ENCODE results near the gene UBAC2. TPM values are rescaled to one million over a fixed set of nuclear protein-coding genes. Genes with fewer than 3 reads are reported as not detected.
A peak's percentile ranks its signal among the peaks of the same experiment; 100 is the strongest.

Gene UBAC2
- total RNA-seq, 1 donor from 2014 or later, result 59.8 TPM

GRCh38 chr13:99433543-99434075 is 233.0 kb downstream of the UBAC2 start:
- Mint-ChIP-seq H3K27me3 (ENCODE audit: low read depth) (peaks cover 7% of the 10 kb centered on the region), H3K4me1 (peaks cover 22% of the 10 kb centered on the region), H3K27ac (ENCODE audit: unreplicated experiment) (no peak overlapping the region), H3K36me3 (ENCODE audit: low read depth) (no peaks in the 10 kb centered on the region), H3K9me3 (no peaks in the 10 kb centered on the region), H3K4me3 (no peak overlapping the region)
- DNase-seq (ENCODE audit: low read depth, low spot score), result no peak
- TF ChIP-seq CTCF (conservative IDR thresholded peaks at IDR 0.05), result no peak

- no peaks in the 10 kb centered on the region for H3K36me3 Mint-ChIP-seq (ENCODE audit: low read depth)
- no peak for DNase-seq (ENCODE audit: low read depth, low spot score)
- H3K27ac Mint-ChIP-seq (ENCODE audit: unreplicated experiment), result no peak overlapping the region
- peaks cover 22% of the 10 kb centered on the region for H3K4me1 Mint-ChIP-seq
- H3K27me3 Mint-ChIP-seq (ENCODE audit: low read depth), result peaks cover 12% of the 10 kb centered on the region
- no peaks in the 10 kb centered on the region for H3K9me3 Mint-ChIP-seq
- H3K4me3 Mint-ChIP-seq, result no peak overlapping the region
- peak; percentile 25 for TF ChIP-seq CTCF (conservative IDR thresholded peaks at IDR 0.05)
Measured at GRCh38 chr13:99434258-99434788, 233.7 kb downstream of the UBAC2 start.

- H3K27ac Mint-ChIP-seq (ENCODE audit: unreplicated experiment), result no peak overlapping the region
- H3K4me1 Mint-ChIP-seq, result peaks cover 22% of the 10 kb centered on the region
- no peaks in the 10 kb centered on the region for H3K9me3 Mint-ChIP-seq
- no peak overlapping the region for H3K4me3 Mint-ChIP-seq
- no peak for DNase-seq (ENCODE audit: low read depth, low spot score)
- H3K27me3 Mint-ChIP-seq (ENCODE audit: low read depth), result peaks cover 20% of the 10 kb centered on the region
- TF ChIP-seq CTCF (conservative IDR thresholded peaks at IDR 0.05), result no peak
- no peaks in the 10 kb centered on the region for H3K36me3 Mint-ChIP-seq (ENCODE audit: low read depth)
Measured at GRCh38 chr13:99435116-99435515, 234.5 kb downstream of the UBAC2 start.

GRCh38 chr13:99435998-99436397 is 235.3 kb downstream of the UBAC2 start:
- H3K4me3 Mint-ChIP-seq, result no peak overlapping the region
- DNase-seq (ENCODE audit: low read depth, low spot score), result no peak
- no peaks in the 10 kb centered on the region for H3K9me3 Mint-ChIP-seq
- H3K36me3 Mint-ChIP-seq (ENCODE audit: low read depth), result no peaks in the 10 kb centered on the region
- H3K27me3 Mint-ChIP-seq (ENCODE audit: low read depth), result peaks cover 29% of the 10 kb centered on the region
- TF ChIP-seq CTCF (conservative IDR thresholded peaks at IDR 0.05), result no peak
- no peak overlapping the region for H3K27ac Mint-ChIP-seq (ENCODE audit: unreplicated experiment)
- peaks cover 22% of the 10 kb centered on the region for H3K4me1 Mint-ChIP-seq

Small RNA genes within 50 kb of the gene (microRNA-seq; reads per million reads assigned to microRNA genes)
- not detected for gene MIR623

Other genes starting within 250 kb of the UBAC2 start
- gene DOCK9, start 222.8 kb upstream of the UBAC2 start, total RNA-seq, result 6.9 and 8.2 TPM in 2 replicates
- not detected in 2 replicates for gene GPR18, start 57.5 kb downstream of the UBAC2 start, total RNA-seq
- not detected in 2 replicates for gene GPR183, start 106.5 kb downstream of the UBAC2 start, total RNA-seq

Data from neural crest cell (in vitro differentiated cells).